MM.1S (cell line): ENCODE data around the gene ZNF664.

Source experiments
- DNase-seq: peaks from one replicate; pipeline ENCODE4 v3.0.0-alpha.2; 2015
- H2AFZ ChIP-seq: fragments of 300-600 bp; sonication (generic); 2 replicates; pipeline ENCODE4 v1.6.0; 2016; ENCODE audit warnings: antibody characterized with exemption, low read length
- H3F3A ChIP-seq: fragments of 300-600 bp; sonication (generic); 2 replicates; pipeline ENCODE4 v1.6.1; 2016; ENCODE audit warnings: mild to moderate bottlenecking, antibody characterized with exemption, low read length, moderate library complexity, mixed read lengths; ENCODE audit not compliant: insufficient read depth
- H3K27ac ChIP-seq: fragments of 300-600 bp; sonication (generic); 2 replicates; pipeline ENCODE4 v1.5.1; 2016; ENCODE audit warnings: mild to moderate bottlenecking, low read length
- H3K27me3 ChIP-seq: fragments of 300-600 bp; sonication (generic); replicated peaks from 2 replicates; pipeline ENCODE4 v1.6.0; 2016; ENCODE audit warnings: low read length; ENCODE audit not compliant: insufficient read depth
- H3K36me3 ChIP-seq: fragments of 300-600 bp; sonication (generic); replicated peaks from 2 replicates; pipeline ENCODE4 v1.6.1; 2016; ENCODE audit warnings: mild to moderate bottlenecking, low read length, mixed read lengths; ENCODE audit not compliant: insufficient read depth
- H3K4me1 ChIP-seq: fragments of 300-600 bp; sonication (generic); 2 replicates; pipeline ENCODE4 v1.6.1; 2016; ENCODE audit warnings: low read length, mixed read lengths
- H3K4me2 ChIP-seq: fragments of 300-600 bp; sonication (generic); 2 replicates; pipeline ENCODE4 v1.6.0; 2016; ENCODE audit warnings: low read depth, low read length
- H3K4me3 ChIP-seq: fragments of 300-600 bp; sonication (generic); 2 replicates; pipeline ENCODE4 v1.5.1; 2016; ENCODE audit warnings: low read length, mixed read lengths
- H3K79me2 ChIP-seq: fragments of 300-600 bp; sonication (generic); 2 replicates; pipeline ENCODE4 v1.6.1; 2016; ENCODE audit warnings: mixed run types, low read length, mixed read lengths
- H3K9ac ChIP-seq: fragments of 300-600 bp; sonication (generic); 2 replicates; pipeline ENCODE4 v1.6.1; 2016; ENCODE audit warnings: low read length, mixed read lengths
- H3K9me2 ChIP-seq: fragments of 300-600 bp; sonication (generic); replicated peaks from 2 replicates; pipeline ENCODE4 v1.6.1; 2016; ENCODE audit warnings: mild to moderate bottlenecking, low read length, mixed read lengths; ENCODE audit not compliant: insufficient read depth
- H3K9me3 ChIP-seq: fragments of 300-600 bp; sonication (generic); replicated peaks from 2 replicates; pipeline ENCODE4 v1.6.1; 2016; ENCODE audit warnings: mild to moderate bottlenecking, low read length, mixed read lengths; ENCODE audit not compliant: insufficient read depth
- H4K20me1 ChIP-seq: fragments of 300-600 bp; sonication (generic); 2 replicates; pipeline ENCODE4 v1.6.1; 2016; ENCODE audit warnings: mild to moderate bottlenecking, low read length, moderate library complexity, mixed read lengths; ENCODE audit not compliant: insufficient read depth
- CTCF ChIP-seq: fragments of 300-600 bp; sonication (generic); IDR thresholded peaks from 2 replicates; pipeline ENCODE4 v1.5.1; 2016; ENCODE audit warnings: antibody characterized with exemption, low read length, mixed read lengths
- EZH2 ChIP-seq: fragments of 300-600 bp; sonication (generic); optimal IDR thresholded peaks from 2 replicates; pipeline ENCODE3; 2017; ENCODE audit warnings: low read depth, mild to moderate bottlenecking, antibody characterized with exemption, low read length, mixed read lengths
- EZH2phosphoT487 ChIP-seq: fragments of 300-600 bp; sonication (generic); IDR thresholded peaks from 2 replicates; pipeline ENCODE4 v1.6.1; 2018; ENCODE audit warnings: antibody characterized with exemption, low read length

ZNF664 gene

DNA sequence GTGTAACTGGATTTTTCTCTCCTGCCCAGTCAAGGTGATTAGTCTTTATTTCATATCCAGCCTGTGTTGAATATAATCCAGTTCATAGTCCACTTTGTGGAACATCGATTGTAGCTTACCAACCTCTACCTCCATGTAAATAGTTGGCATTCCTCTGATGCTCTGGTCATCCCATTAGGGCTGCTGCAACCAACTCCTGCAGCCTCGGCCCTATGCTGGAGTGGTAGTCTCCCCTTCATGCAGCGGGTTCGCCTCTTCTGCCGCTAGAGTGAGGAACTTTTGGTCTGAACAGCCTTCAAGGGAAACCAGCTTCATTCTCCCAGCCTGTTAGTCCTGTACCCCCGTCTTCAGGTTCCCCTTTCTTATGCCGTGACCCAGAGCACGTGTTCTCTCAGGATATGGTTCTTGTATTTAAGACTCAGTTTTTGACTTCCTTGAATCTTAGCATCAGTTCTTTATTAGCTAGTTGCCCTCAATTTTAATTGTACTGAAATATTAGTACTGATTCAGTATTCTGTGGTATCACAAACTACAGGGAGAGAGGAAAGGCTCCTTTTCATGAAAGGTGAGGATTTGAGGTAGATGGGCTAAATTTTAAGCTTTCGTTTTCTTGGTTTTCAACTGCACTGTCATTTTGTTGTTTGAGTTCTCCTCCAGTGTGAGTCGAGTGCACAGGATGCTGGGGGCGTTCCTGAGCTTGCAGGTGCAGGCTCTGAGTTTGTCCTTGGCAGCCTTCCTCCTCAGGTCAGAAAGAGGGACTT, 33.2 kb downstream of the ZNF664 start:
- Histone ChIP-seq H3K36me3 (no peaks in the 10 kb centered on the region), H3K4me2 (peak overlapping the region; percentile 63), H2AFZ (0 out of 2 replicates have a peak overlapping the region, but pooled peaks have one; percentile 11), H3K9me2 (no peaks in the 10 kb centered on the region), H3K79me2 (peaks cover 16% of the 10 kb centered on the region), H3K27me3 (no peaks in the 10 kb centered on the region), H3K4me3 (peak overlapping the region; percentile 41; the same call in 1 of the 2 replicates), H4K20me1 (no peaks in the 10 kb centered on the region), H3F3A (peaks cover 11% of the 10 kb centered on the region), H3K4me1 (peaks cover 16% of the 10 kb centered on the region), H3K9ac (peak overlapping the region; percentile 56; the same call in 1 of the 2 replicates), H3K9me3 (no peaks in the 10 kb centered on the region), H3K27ac (peak overlapping the region; percentile 87)
- DNase-seq = peak; percentile 78
- TF ChIP-seq EZH2 (no peak), EZH2phosphoT487 (no peak), CTCF (no peak)

DNA sequence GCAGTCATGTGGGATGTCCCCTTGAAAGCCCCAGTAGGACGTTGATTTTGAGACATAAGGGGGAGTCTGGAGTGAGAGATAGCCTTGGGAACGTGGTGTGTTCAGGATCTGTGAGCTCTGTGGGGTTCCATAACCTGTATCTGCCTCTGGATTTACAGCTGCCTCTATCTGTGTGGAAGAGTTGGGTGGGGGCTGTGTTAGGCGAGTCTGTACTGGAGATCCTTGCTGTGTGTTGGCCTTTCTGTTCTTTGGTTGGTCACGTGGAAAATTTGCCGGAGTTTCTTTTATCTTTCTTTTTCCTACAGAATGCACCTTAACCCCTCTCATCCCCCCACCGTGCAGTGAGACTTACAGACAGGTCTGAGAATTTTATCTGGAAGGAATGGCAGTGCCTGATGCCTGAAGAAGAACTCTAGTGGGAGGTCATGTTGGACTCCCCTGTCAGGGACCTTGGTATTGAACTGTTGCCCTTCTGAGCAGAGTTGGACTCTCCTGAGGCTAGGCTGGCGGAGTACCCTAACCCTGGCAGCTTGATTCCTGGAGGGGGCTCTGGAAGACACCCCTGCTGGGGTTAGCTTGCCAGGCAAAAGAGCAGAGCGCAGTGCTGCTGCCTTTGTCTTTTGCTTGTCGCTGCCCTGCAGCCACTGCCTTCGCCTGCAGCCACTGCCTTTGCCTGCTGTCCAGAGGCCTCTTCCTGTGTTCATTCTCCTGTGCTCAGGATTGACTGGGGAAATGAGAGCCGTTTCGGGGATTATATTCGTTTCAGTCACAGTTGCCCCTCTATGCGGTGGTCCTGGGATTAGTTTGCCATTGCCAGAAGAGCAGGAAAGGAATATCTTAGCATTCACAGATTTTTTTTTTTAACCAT, 34.1 kb downstream of the ZNF664 start:
- H2AFZ ChIP-seq = no peak overlapping the region
- H3K79me2 ChIP-seq = peaks cover 16% of the 10 kb centered on the region
- H3K36me3 ChIP-seq = no peaks in the 10 kb centered on the region
- H3K4me1 ChIP-seq = peaks cover 16% of the 10 kb centered on the region
- TF ChIP-seq EZH2phosphoT487 (no peak), CTCF (no peak), EZH2 (no peak)
- no peaks in the 10 kb centered on the region for H3K9me2 ChIP-seq
- H4K20me1 ChIP-seq = no peaks in the 10 kb centered on the region
- DNase-seq = no peak
- peak overlapping the region; percentile 41; the same call in 1 of the 2 replicates for H3K4me3 ChIP-seq
- H3K9ac ChIP-seq = peak overlapping the region; percentile 18; the same call in 1 of the 2 replicates
- H3K9me3 ChIP-seq = no peaks in the 10 kb centered on the region
- H3F3A ChIP-seq = peaks cover 11% of the 10 kb centered on the region
- H3K27ac ChIP-seq = peak overlapping the region; percentile 87
- peak overlapping the region; percentile 63; the same call in 1 of the 2 replicates for H3K4me2 ChIP-seq
- no peaks in the 10 kb centered on the region for H3K27me3 ChIP-seq

DNA sequence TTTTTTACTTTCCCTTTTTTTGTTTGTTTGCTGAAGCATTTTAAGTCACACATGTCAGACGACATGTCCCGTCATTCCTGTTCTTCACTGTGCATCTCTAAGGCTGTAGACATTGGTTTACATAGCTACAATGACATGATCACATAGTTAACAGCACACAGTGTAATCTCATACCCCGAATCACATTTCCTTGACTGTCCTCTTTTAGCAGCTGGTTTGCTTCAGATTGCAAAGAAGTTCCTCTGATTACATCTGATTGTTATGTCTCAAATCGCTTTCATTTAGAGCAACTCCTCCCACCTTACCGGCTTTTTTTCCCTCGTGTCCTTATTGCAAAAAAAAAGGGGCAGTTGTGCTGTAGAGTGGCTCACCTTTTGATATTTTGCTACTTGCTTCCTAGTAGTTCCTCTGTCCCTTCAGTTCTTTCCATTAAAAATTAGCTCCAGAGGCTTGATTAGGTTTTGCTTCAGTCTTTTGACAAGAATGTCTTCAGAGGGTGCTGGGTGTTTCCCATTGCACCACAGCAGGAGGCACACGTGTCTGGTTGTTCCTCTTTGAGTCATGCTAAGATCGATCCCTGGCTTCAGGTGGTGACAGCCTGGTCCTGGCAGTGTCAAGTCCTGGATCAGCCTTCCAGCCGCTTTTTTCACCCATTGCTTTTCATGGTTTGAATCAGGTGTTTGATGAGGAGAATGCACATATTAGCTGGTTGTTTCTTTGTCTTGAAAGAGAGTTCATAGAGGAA, 35.0 kb downstream of the ZNF664 start:
- Histone ChIP-seq H3K4me2 (no peak overlapping the region), H3K36me3 (no peaks in the 10 kb centered on the region), H4K20me1 (no peaks in the 10 kb centered on the region), H3K27ac (no peak overlapping the region), H3K27me3 (no peaks in the 10 kb centered on the region), H3K9me3 (no peaks in the 10 kb centered on the region), H3F3A (peaks cover 11% of the 10 kb centered on the region), H3K9me2 (no peaks in the 10 kb centered on the region), H3K4me1 (peaks cover 16% of the 10 kb centered on the region), H3K79me2 (peaks cover 16% of the 10 kb centered on the region), H3K4me3 (no peak overlapping the region), H2AFZ (no peak overlapping the region), H3K9ac (no peak overlapping the region)
- no peak for DNase-seq
- TF ChIP-seq EZH2 (no peak), CTCF (no peak), EZH2phosphoT487 (no peak)
